Smooth muscle cell (in vitro differentiated cells): ENCODE data around the gene CRELD2. TPM values are rescaled to one million over a fixed set of nuclear protein-coding genes. Genes with fewer than 3 reads are reported as not detected.

Source experiments
- DNase-seq: peaks from one replicate; lab custom pipeline; 2025; ENCODE audit not compliant: unreplicated experiment; lab: John Stamatoyannopoulos, UW
- H2AFZ ChIP-seq: fragments of 200-600 bp; sonication (generic); 2 replicates; pipeline ENCODE4 v1.6.0; 2016; ENCODE audit warnings: antibody characterized with exemption, low read depth, mild to moderate bottlenecking
- H3F3A ChIP-seq: fragments of 200-600 bp; sonication (generic); 2 replicates; pipeline ENCODE4 v1.6.0; 2017; ENCODE audit warnings: antibody characterized with exemption, low read depth
- H3K27ac ChIP-seq: fragments of 200-600 bp; sonication (generic); 2 replicates; pipeline ENCODE4 v1.5.1; 2016; ENCODE audit warnings: low read depth, mild to moderate bottlenecking
- H3K27me3 ChIP-seq: fragments of 200-600 bp; sonication (generic); 2 replicates; pipeline ENCODE4 v1.6.1; 2016; ENCODE audit warnings: low read depth, mild to moderate bottlenecking
- H3K36me3 ChIP-seq: fragments of 200-600 bp; sonication (generic); 2 replicates; pipeline ENCODE4 v1.5.1; 2016; ENCODE audit warnings: low read depth
- H3K4me1 ChIP-seq: fragments of 200-600 bp; sonication (generic); 2 replicates; pipeline ENCODE4 v1.5.1; 2016; ENCODE audit warnings: low read depth
- H3K4me2 ChIP-seq: fragments of 200-600 bp; sonication (generic); 2 replicates; pipeline ENCODE4 v1.6.0; 2016; ENCODE audit warnings: mild to moderate bottlenecking
- H3K4me3 ChIP-seq: fragments of 200-600 bp; sonication (generic); 2 replicates; pipeline ENCODE4 v1.5.1; 2016; ENCODE audit warnings: mild to moderate bottlenecking
- H3K79me2 ChIP-seq: fragments of 200-600 bp; sonication (generic); 2 replicates; pipeline ENCODE4 v1.6.0; 2016; ENCODE audit warnings: low read depth, mild to moderate bottlenecking
- H3K9ac ChIP-seq: fragments of 200-600 bp; sonication (generic); 2 replicates; pipeline ENCODE4 v1.6.0; 2016; ENCODE audit warnings: low read depth
- H3K9me3 ChIP-seq: fragments of 200-600 bp; sonication (generic); replicated peaks from 2 replicates; pipeline ENCODE4 v1.5.1; 2016; ENCODE audit warnings: low read depth
- H4K20me1 ChIP-seq: fragments of 200-600 bp; sonication (generic); 2 replicates; pipeline ENCODE4 v1.6.0; 2016; ENCODE audit warnings: low read depth
- CTCF ChIP-seq: fragments of 200-600 bp; sonication (generic); IDR thresholded peaks from 2 replicates; pipeline ENCODE4 v1.5.1; 2017; ENCODE audit warnings: borderline replicate concordance, mild to moderate bottlenecking, antibody characterized with exemption; ENCODE audit not compliant: insufficient read depth, poor library complexity, severe bottlenecking
- WGBS: methylation state at CpG from one replicate; pipeline ENCODE4 v1.1.7; 2016; ENCODE audit warnings: low lambda C conversion rate; 5-methylcytosine and 5-hydroxymethylcytosine counted together
- polyA plus RNA-seq: library from polyadenylated mRNA; unstranded; fragments of >200 nt; fragmentation: Nextera tagmentation; extraction: Ambion mirVana; gene quantifications from 2 replicates; pipeline ENCODE4 v1.2.1, GENCODE V29; 2016
- total RNA-seq: library from RNA; depleted of rRNA; stranded (reverse); fragments of >200 nt; gene quantifications from 2 replicates; pipeline ENCODE4 v1.2.3, GENCODE V29; 2014

CRELD2 gene
- total and polyA plus RNA-seq, 2 experiments from 2014 or later, result 52.7 to 127 TPM

- no peak overlapping the region for H2AFZ ChIP-seq
- no peak for DNase-seq
- no peak for TF ChIP-seq CTCF
- H3K27ac ChIP-seq, result no peak overlapping the region
- H3K27me3 ChIP-seq, result no peaks in the 10 kb centered on the region
- no peaks in the 10 kb centered on the region for H3K79me2 ChIP-seq
- peaks cover 17% of the 10 kb centered on the region for H3K4me1 ChIP-seq
- no peak overlapping the region for H3K4me2 ChIP-seq
- no peak overlapping the region for H3K4me3 ChIP-seq
- no peak overlapping the region for H3K9ac ChIP-seq
- WGBS, result 83% methylated on average over 22 of the region's 23 CpGs
- no peaks in the 10 kb centered on the region for H4K20me1 ChIP-seq
- no peaks in the 10 kb centered on the region for H3K9me3 ChIP-seq
- no peaks in the 10 kb centered on the region for H3K36me3 ChIP-seq
- no peaks in the 10 kb centered on the region for H3F3A ChIP-seq
Measured at GRCh38 chr22:49948116-49948957, 29.9 kb downstream of the CRELD2 start.

- Histone ChIP-seq H3K27me3 (no peaks in the 10 kb centered on the region), H3K9me3 (no peaks in the 10 kb centered on the region), H3K36me3 (no peaks in the 10 kb centered on the region), H2AFZ (no peak overlapping the region), H3K79me2 (no peaks in the 10 kb centered on the region), H3K9ac (no peak overlapping the region), H3K4me2 (no peak overlapping the region), H3K4me1 (peaks cover 17% of the 10 kb centered on the region), H4K20me1 (no peaks in the 10 kb centered on the region), H3F3A (no peaks in the 10 kb centered on the region), H3K27ac (no peak overlapping the region), H3K4me3 (no peak overlapping the region)
- WGBS, result 90% methylated on average over 30 of the region's 42 CpGs
- no peak for TF ChIP-seq CTCF
- DNase-seq, result no peak
Measured at GRCh38 chr22:49948958-49949913, 30.8 kb downstream of the CRELD2 start.

- H3K36me3 ChIP-seq, result no peaks in the 10 kb centered on the region
- no peaks in the 10 kb centered on the region for H3K27me3 ChIP-seq
- H3K27ac ChIP-seq, result no peak overlapping the region
- H4K20me1 ChIP-seq, result no peaks in the 10 kb centered on the region
- H3K9ac ChIP-seq, result no peak overlapping the region
- no peak overlapping the region for H3K4me2 ChIP-seq
- H3F3A ChIP-seq, result no peaks in the 10 kb centered on the region
- TF ChIP-seq CTCF, result no peak
- no peak overlapping the region for H3K4me3 ChIP-seq
- no peaks in the 10 kb centered on the region for H3K9me3 ChIP-seq
- no peak overlapping the region for H2AFZ ChIP-seq
- no peaks in the 10 kb centered on the region for H3K79me2 ChIP-seq
- peaks cover 17% of the 10 kb centered on the region for H3K4me1 ChIP-seq
- 93% methylated on average over 4 of the region's 11 CpGs for WGBS
- DNase-seq, result no peak
Measured at GRCh38 chr22:49949914-49950292, 31.5 kb downstream of the CRELD2 start.
